Glutamatergic neuron (in vitro differentiated cells): ENCODE results near the gene GMPR. TPM values are rescaled to one million over a fixed set of nuclear protein-coding genes. Genes with fewer than 3 reads are reported as not detected.

Experiments used
- DNase-seq: peaks from one replicate; pipeline ENCODE4 v3.0.0; 2022
- H3K27ac Mint-ChIP-seq: one replicate; pipeline ENCODE4 v1.8.0; 2020; ENCODE audit warnings: mild to moderate bottlenecking, mixed read lengths, inconsistent platforms; ENCODE audit not compliant: unreplicated experiment
- H3K27me3 Mint-ChIP-seq: one replicate; pipeline ENCODE4 v1.8.0; 2020; ENCODE audit warnings: mild to moderate bottlenecking, moderate library complexity, mixed read lengths, inconsistent platforms; ENCODE audit not compliant: unreplicated experiment
- H3K36me3 Mint-ChIP-seq: one replicate; pipeline ENCODE4 v1.8.0; 2020; ENCODE audit warnings: mild to moderate bottlenecking, mixed read lengths, inconsistent platforms; ENCODE audit not compliant: unreplicated experiment
- H3K4me1 Mint-ChIP-seq: one replicate; pipeline ENCODE4 v1.8.0; 2020; ENCODE audit warnings: mild to moderate bottlenecking, low read depth, mixed read lengths, inconsistent platforms; ENCODE audit not compliant: unreplicated experiment
- H3K4me3 Mint-ChIP-seq: one replicate; pipeline ENCODE4 v1.8.0; 2020; ENCODE audit warnings: mild to moderate bottlenecking, mixed read lengths, inconsistent platforms; ENCODE audit not compliant: unreplicated experiment
- H3K9me3 Mint-ChIP-seq: one replicate; pipeline ENCODE4 v1.8.0; 2020; ENCODE audit warnings: mild to moderate bottlenecking, moderate library complexity, mixed read lengths, inconsistent platforms; ENCODE audit not compliant: unreplicated experiment
- CTCF ChIP-seq: fragments of 200-600 bp; sonication (generic); IDR thresholded peaks from one replicate; pipeline ENCODE4 v1.5.0; 2021; ENCODE audit not compliant: partially characterized antibody, unreplicated experiment
- total RNA-seq: library from RNA; stranded (reverse); fragmentation: NEBNext Ultra II Directional; extraction: Animal tissue kit (Norgen Biotek cat#: 25700); gene quantifications from one replicate; pipeline ENCODE4 v1.2.1, GENCODE V29; 2021; ENCODE audit not compliant: unreplicated experiment

GMPR gene
- total RNA-seq, 1 donor from 2014 or later, result 5.0 TPM

GRCh38 chr6:16249971-16250370, 11.6 kb downstream of the GMPR start:
- no peak for TF ChIP-seq CTCF
- H3K27me3 Mint-ChIP-seq, result peaks cover 5% of the 10 kb centered on the region
- H3K27ac Mint-ChIP-seq, result no peak overlapping the region
- H3K4me1 Mint-ChIP-seq, result peaks cover 13% of the 10 kb centered on the region
- no peaks in the 10 kb centered on the region for H3K36me3 Mint-ChIP-seq
- no peak for DNase-seq
- H3K4me3 Mint-ChIP-seq, result no peak overlapping the region
- H3K9me3 Mint-ChIP-seq, result peaks cover 5% of the 10 kb centered on the region

DNA sequence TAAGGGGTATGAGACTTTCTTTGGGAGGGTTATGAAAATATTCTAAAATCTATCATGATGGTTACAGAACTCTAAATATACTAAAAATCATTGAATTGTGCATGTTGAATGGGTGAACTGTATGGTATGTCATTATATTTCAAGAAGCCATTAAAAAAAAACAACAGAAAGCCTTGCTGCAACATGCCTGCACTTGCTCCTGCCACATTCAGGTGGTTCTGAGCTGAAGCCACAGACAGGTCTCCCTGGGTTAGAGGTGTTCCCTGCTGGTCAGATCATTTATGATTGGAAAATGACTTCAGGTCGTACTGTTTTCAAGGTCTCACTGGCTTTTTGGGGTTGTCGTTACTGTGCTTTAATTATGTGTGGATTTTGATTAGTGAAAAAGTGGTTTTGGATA, 13.3 kb downstream of the GMPR start:
- no peaks in the 10 kb centered on the region for H3K27me3 Mint-ChIP-seq
- no peak overlapping the region for H3K4me3 Mint-ChIP-seq
- H3K9me3 Mint-ChIP-seq, result no peaks in the 10 kb centered on the region
- no peak overlapping the region for H3K27ac Mint-ChIP-seq
- peaks cover 7% of the 10 kb centered on the region for H3K4me1 Mint-ChIP-seq
- H3K36me3 Mint-ChIP-seq, result no peaks in the 10 kb centered on the region
- no peak for TF ChIP-seq CTCF
- DNase-seq, result no peak

DNA sequence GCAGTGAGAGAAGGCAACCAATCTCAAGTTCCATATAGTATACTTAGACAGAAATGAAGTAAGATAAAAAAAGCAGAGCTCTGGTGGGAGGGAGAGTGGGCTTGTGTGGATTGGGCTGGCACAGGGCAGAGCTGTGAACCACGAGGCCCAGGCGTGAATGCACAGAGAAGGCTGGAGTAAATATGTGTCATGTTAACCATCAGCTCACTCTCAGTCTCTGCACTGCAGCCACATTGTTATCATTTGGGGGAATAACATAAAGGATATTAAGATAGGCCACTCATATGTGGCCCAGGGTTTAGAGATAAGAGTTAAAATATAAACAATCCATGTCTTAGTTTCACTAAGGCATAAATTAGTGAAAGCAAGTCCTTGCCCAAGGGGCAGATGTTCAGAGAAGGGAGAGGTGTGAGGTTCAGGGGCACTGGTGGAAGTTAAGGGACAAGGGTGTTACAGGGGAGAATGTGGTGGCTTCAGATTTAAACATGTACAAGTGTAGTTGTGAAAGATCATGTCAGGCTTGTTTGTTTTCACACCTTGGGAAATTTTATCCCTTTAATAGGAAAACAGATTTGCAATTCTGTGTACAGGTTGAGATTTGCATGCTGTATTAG, 14.4 kb downstream of the GMPR start:
- H3K27ac Mint-ChIP-seq, result no peak overlapping the region
- DNase-seq, result no peak
- no peak for TF ChIP-seq CTCF

DNA sequence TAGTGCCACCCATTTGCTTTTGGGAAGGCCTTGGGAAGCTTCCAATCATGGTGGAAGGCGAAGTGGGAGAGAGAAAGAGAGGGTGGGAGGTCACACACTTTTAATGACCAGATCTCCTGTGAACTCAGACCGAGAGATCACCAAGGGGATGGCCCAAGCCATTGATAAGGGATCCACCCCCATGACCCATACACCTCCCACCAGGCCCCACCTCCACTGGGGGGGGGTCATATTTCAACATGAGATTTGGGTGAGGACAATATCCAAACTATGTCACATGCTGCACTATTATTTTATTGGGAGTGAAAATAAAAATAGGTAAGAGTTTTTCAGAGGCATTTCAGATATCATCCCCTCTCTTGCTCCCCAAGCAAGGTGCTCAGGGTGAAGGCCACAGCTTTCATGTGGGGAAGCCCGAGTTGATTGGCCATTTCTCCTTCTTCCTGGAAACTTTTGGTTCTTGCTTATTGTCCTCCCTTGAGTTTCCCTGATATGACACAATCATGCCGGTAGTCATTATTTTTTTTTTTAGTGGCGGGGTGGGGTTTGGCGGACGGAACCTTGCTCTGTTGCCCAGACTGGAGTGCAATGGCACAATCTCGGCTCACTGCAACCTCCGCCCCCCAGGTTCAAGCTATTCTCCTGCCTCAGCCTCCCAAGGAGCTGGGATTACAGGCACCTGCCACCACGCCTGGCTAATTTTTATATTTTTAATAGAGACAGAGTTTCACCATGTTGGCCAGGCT, 15.2 kb downstream of the GMPR start:
- Mint-ChIP-seq H3K27me3 (no peaks in the 10 kb centered on the region), H3K4me1 (peaks cover 17% of the 10 kb centered on the region), H3K27ac (no peak overlapping the region), H3K9me3 (no peaks in the 10 kb centered on the region), H3K4me3 (no peak overlapping the region), H3K36me3 (no peaks in the 10 kb centered on the region)
- TF ChIP-seq CTCF, result no peak
- no peak for DNase-seq

More for the DNA sequence above, 14.4 kb downstream of the GMPR start:
- Mint-ChIP-seq H3K4me3 (no peak overlapping the region), H3K4me1 (peaks cover 10% of the 10 kb centered on the region), H3K9me3 (no peaks in the 10 kb centered on the region), H3K27me3 (no peaks in the 10 kb centered on the region), H3K36me3 (no peaks in the 10 kb centered on the region)

DNA sequence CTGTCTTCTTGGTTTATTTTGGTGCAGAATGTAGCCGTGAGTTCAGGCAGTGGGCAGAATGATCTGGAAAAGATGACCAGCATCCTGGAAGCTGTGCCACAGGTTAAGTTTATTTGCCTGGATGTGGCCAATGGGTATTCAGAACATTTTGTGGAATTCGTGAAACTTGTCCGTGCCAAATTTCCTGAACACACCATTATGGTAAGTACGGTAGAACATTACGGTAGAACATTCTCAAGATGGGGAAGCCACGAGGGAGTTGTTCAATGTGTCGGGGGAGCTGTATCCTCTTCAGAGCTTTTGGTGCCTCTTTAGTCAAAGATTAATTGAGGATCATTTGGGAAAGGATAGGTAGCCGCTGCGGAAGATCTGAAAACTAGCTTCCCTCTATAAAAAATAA, 16.1 kb downstream of the GMPR start:
- H3K4me1 Mint-ChIP-seq, result peaks cover 22% of the 10 kb centered on the region
- H3K4me3 Mint-ChIP-seq, result no peak overlapping the region
- TF ChIP-seq CTCF, result no peak

More for the DNA sequence above, 16.1 kb downstream of the GMPR start:
- Mint-ChIP-seq H3K9me3 (peaks cover 2% of the 10 kb centered on the region), H3K36me3 (no peaks in the 10 kb centered on the region), H3K27ac (no peak overlapping the region), H3K27me3 (peaks cover 2% of the 10 kb centered on the region)
- no peak for DNase-seq
